Omental fat pad (tissue), 4 donors: ENCODE measurements around the gene RNF13. TPM values are rescaled to one million over a fixed set of nuclear protein-coding genes. Genes with fewer than 3 reads are reported as not detected.

Experiments
- ATAC-seq: fragments of 150-250 bp; one replicate; pipeline ENCODE4 v1.9.1; 2016; ENCODE audit warnings: mild to moderate bottlenecking, moderate library complexity; ENCODE audit not compliant: low FRiP score
- DNase-seq: peaks from one replicate; pipeline ENCODE4 v3.0.0-alpha.2; 2019; ENCODE audit warnings: low spot score
- total RNA-seq, 4 donors: library from RNA; depleted of rRNA; stranded (reverse); fragments of >200 nt; gene quantifications; one replicate each; pipeline ENCODE4 v1.1.0, GENCODE V29; 2016
- TF ChIP-seq, protein P1 (sequence below), 3 donors: fragments of 450-650 bp; IDR thresholded peaks; one replicate each; pipeline ENCODE4 v1.5.1; 2016 to 2017; ENCODE audit warnings: antibody characterized with exemption in 3 of 3, mild to moderate bottlenecking in 3 of 3, moderate library complexity in 2 of 3

Gene RNF13
- total RNA-seq, 4 donors from 2014 or later: 77.7 to 105 (median 95.9) TPM

DNA sequence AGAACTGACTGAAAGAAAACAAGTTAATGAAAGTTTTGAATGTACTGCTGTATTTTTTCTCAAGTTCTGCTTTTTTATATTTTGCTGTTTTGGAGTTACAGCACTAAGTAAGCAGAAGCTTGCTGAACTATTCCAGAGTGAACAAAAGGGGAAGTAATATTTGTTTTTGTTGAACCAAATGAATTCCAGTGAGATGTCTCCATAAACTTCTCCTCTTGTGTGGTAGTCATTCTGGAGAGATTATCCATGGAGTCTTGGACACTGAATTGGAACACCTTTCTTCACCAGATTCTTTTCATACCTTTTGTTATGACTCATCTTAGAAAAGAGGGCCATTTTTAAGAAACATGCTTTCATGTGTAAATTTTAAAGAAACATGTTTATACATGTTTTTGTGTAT, 29.4 kb upstream of the RNF13 start:
- TF ChIP-seq, protein P1, sequence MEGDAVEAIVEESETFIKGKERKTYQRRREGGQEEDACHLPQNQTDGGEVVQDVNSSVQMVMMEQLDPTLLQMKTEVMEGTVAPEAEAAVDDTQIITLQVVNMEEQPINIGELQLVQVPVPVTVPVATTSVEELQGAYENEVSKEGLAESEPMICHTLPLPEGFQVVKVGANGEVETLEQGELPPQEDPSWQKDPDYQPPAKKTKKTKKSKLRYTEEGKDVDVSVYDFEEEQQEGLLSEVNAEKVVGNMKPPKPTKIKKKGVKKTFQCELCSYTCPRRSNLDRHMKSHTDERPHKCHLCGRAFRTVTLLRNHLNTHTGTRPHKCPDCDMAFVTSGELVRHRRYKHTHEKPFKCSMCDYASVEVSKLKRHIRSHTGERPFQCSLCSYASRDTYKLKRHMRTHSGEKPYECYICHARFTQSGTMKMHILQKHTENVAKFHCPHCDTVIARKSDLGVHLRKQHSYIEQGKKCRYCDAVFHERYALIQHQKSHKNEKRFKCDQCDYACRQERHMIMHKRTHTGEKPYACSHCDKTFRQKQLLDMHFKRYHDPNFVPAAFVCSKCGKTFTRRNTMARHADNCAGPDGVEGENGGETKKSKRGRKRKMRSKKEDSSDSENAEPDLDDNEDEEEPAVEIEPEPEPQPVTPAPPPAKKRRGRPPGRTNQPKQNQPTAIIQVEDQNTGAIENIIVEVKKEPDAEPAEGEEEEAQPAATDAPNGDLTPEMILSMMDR (IDR thresholded peaks at IDR 0.05): no peak
- ATAC-seq: no peak
- no peak for DNase-seq

DNA sequence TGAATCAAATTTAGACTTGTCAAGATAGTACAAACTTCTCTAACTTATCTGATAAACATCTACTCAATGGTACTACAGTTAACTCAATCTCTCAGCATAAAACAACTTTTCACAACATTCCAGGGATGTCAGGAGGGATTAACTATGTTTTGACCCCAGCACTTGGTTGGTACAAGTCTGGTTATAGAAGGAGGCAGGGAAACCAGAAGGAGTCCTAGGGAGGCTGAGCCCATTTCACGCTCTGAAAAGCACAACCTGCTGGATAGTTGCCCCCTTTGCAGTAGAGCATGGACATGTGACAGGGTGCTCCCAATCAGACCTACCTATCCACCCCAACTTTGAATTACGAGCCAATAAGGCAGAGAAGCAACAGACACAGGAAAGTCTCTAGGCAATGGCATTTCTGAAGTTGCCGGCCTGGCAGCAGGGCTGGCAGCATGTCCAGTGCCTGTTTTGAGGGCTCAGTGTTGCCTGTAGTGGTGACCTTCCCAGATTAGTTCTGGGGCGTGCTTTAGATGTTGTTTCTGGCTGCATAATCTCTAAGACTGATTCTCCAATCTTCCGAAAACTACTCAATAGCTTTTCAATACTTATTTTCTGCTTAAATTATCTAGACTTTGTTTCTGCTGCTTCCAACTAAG, 28.8 kb upstream of the RNF13 start:
- ATAC-seq (no peak), DNase-seq (no peak)

DNA sequence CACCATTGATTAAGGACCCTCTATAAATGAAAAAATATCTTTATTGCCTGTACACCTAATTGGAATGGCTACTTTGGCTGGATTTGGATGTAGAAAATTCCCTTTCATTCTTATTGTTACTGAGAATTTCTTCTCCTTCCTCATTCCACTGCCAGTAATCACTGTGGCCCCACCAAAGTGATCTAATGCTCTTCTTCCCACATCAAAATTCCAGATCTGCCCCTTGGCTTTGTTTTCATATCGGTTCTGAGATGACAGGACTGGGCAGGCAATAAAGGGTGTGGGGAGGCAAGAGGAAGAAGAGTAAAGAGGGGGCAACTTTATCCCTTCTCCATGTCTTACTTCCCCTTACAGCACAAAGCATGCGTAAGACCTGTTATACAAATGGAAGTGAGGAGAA, 22.7 kb upstream of the RNF13 start:
- DNase-seq (no peak), ATAC-seq (no peak)

More for the DNA sequence above, 28.8 kb upstream of the RNF13 start:
- TF ChIP-seq, protein P1 (IDR thresholded peaks at IDR 0.05): no peak

DNA sequence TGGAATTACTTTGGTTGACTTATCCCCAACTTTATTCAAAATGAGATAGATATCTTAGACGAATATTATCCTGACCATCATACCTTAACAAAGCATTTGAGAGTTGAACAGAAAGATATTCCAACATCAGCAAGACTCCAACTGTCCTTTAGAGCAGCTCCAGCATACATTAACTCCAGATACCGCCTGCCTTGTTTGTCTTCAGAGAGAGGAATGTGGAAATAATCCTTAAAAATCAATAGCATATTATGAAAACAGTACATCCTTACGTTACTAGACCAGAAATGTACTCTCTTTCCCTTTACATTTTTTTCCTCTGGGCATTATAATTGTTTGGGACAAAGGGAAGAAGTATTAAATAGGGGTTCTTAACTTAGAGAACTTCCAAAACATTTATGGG, 22.3 kb upstream of the RNF13 start:
- DNase-seq (no peak), ATAC-seq (no peak)
- TF ChIP-seq, protein P1 (IDR thresholded peaks at IDR 0.05): no peak

More for the DNA sequence above, 22.7 kb upstream of the RNF13 start:
- TF ChIP-seq, protein P1 (IDR thresholded peaks at IDR 0.05): no peak

DNA sequence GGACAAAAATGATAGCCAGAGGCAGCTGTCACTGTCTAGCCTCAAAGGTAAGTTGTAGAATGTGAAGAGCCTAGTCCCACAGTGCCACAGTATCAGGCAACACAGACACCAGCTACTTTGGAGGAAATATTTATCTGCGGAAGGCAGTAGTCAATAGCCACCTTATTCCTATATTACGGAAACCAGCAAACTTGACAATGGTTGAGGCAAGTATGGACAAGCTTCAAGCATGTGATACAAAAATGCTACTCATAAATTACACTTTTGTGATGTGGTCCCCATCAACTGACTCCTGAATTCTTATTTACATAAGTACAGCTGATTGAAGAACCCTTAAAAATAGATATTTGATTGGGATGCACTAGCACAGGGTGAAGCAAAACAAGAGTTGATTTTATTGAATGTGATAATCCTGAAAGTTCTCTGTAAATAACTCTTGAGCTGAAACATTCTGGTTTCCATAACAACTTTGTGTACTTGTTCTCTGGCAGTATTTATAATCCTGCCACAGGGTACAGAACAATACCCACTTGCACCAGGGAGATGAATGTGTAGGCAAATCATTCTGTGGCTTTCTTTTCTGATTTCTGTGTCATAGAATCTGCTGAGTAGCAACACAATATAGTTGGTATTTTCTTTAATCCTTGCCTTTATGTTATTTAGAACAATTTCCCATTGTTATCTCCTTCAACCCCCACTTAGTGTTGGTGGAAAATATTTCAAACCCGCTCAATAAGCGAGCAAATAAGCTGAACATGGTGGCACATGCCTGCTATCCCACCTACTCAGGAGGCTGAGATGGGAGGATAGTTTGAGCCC, 20.4 kb upstream of the RNF13 start, which contains the start of gene ANKUB1:
ANKUB1 (minus strand) TSS at position 103 of the 819 bp plus-strand sequence. CDS start 188 bp downstream, outside the sequence.
- no peak for ATAC-seq
- DNase-seq: no peak
- TF ChIP-seq, protein P1 (IDR thresholded peaks at IDR 0.05): no peak

DNA sequence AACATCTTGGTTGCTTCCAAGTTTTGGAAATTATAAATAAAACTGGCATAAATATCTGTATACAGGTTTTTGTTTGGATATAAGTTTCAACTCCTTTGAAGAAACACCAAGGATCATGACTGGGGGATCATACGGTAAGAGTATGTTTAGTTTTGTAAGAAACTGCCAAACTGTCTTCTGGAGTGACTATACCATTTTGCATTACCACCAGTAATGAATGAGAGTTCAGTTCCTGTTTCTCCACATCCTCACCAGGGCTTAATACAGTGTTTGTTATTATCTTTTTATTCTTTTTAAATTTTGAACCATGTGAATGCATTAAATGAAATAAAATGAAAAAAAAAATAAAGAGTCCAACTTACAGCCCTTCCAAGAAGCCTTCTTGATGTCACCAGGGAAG, 17.0 kb upstream of the RNF13 start:
- ATAC-seq: no peak
- DNase-seq: no peak
- TF ChIP-seq, protein P1 (IDR thresholded peaks at IDR 0.05): no peak
